ENCODE measurements around the gene ACBD6.

ACBD6 gene

GRCh38 chr1:180259431-180260338 lies 242.7 kb downstream of the ACBD6 start:
- TF ChIP-seq FOXP2 (optimal IDR thresholded peaks at IDR 0.05; ENCODE audit: borderline replicate concordance, extremely low read depth, extremely low read length, insufficient read depth) (no peak), TAF1 (IDR thresholded peaks at IDR 0.05; ENCODE audit: borderline replicate concordance, insufficient read depth, low read length) (no peak), SIN3A (IDR thresholded peaks at IDR 0.05; ENCODE audit: borderline replicate concordance, insufficient read depth, low read length) (no peak), POLR2AphosphoS5 (IDR thresholded peaks at IDR 0.05; ENCODE audit: low read depth, low read length) (no peak), REST (IDR thresholded peaks at IDR 0.05; ENCODE audit: insufficient read depth in 1 of 2, low read depth in 2 of 2, low read length in 2 of 2) (no peak)

GRCh38 chr1:180258935-180259334 lies 243.4 kb downstream of the ACBD6 start:
- TF ChIP-seq SIN3A (IDR thresholded peaks at IDR 0.05; ENCODE audit: borderline replicate concordance, insufficient read depth, low read length): no peak
- TF ChIP-seq FOXP2 (optimal IDR thresholded peaks at IDR 0.05; ENCODE audit: borderline replicate concordance, extremely low read depth, extremely low read length, insufficient read depth): no peak
- no peak for TF ChIP-seq TAF1 (IDR thresholded peaks at IDR 0.05; ENCODE audit: borderline replicate concordance, insufficient read depth, low read length)
- no peak for TF ChIP-seq REST (IDR thresholded peaks at IDR 0.05; ENCODE audit: insufficient read depth in 1 of 2, low read depth in 2 of 2, low read length in 2 of 2)
- TF ChIP-seq POLR2AphosphoS5 (IDR thresholded peaks at IDR 0.05; ENCODE audit: low read depth, low read length): no peak

- TF ChIP-seq FOXP2 (optimal IDR thresholded peaks at IDR 0.05; ENCODE audit: borderline replicate concordance, extremely low read depth, extremely low read length, insufficient read depth) (no peak), TAF1 (IDR thresholded peaks at IDR 0.05; ENCODE audit: borderline replicate concordance, insufficient read depth, low read length) (no peak), REST (IDR thresholded peaks at IDR 0.05; ENCODE audit: insufficient read depth in 1 of 2, low read depth in 2 of 2, low read length in 2 of 2) (no peak), SIN3A (IDR thresholded peaks at IDR 0.05; ENCODE audit: borderline replicate concordance, insufficient read depth, low read length) (no peak), POLR2AphosphoS5 (IDR thresholded peaks at IDR 0.05; ENCODE audit: low read depth, low read length) (no peak)
These were observed 244.1 kb downstream of the ACBD6 start for GRCh38 chr1:180258290-180258689.

GRCh38 chr1:180257486-180257885 lies 244.9 kb downstream of the ACBD6 start:
- TF ChIP-seq POLR2AphosphoS5 (IDR thresholded peaks at IDR 0.05; ENCODE audit: low read depth, low read length) (no peak), FOXP2 (optimal IDR thresholded peaks at IDR 0.05; ENCODE audit: borderline replicate concordance, extremely low read depth, extremely low read length, insufficient read depth) (no peak), REST (IDR thresholded peaks at IDR 0.05; ENCODE audit: insufficient read depth in 1 of 2, low read depth in 2 of 2, low read length in 2 of 2) (no peak), SIN3A (IDR thresholded peaks at IDR 0.05; ENCODE audit: borderline replicate concordance, insufficient read depth, low read length) (no peak), TAF1 (IDR thresholded peaks at IDR 0.05; ENCODE audit: borderline replicate concordance, insufficient read depth, low read length) (no peak)
